GM10847 (cell line): ENCODE measurements around the gene EDEM3.

ENCODE experiments used
- POLR2A ChIP-seq: IDR thresholded peaks from 2 replicates; pipeline ENCODE4 v1.6.1; 2011; ENCODE audit not compliant: insufficient read length; ENCODE audit errors: extremely low read depth

The EDEM3 gene

GRCh38 chr1:184752656-184753055, 2.0 kb downstream of the EDEM3 start:
- TF ChIP-seq POLR2A, result no peak

- no peak for TF ChIP-seq POLR2A
Observed at GRCh38 chr1:184748740-184749139, 5.9 kb downstream of the EDEM3 start.

GRCh38 chr1:184747089-184747955, 7.3 kb downstream of the EDEM3 start:
- TF ChIP-seq POLR2A, result no peak

GRCh38 chr1:184745929-184746638, 8.6 kb downstream of the EDEM3 start:
- TF ChIP-seq POLR2A, result no peak

- no peak for TF ChIP-seq POLR2A
Observed at GRCh38 chr1:184745110-184745509, 9.5 kb downstream of the EDEM3 start.

- TF ChIP-seq POLR2A, result no peak
Observed at GRCh38 chr1:184743062-184743756, 11.4 kb downstream of the EDEM3 start.

- TF ChIP-seq POLR2A, result no peak
Observed at GRCh38 chr1:184740344-184740743, 14.3 kb downstream of the EDEM3 start.

GRCh38 chr1:184739796-184740195, 14.9 kb downstream of the EDEM3 start:
- no peak for TF ChIP-seq POLR2A

GRCh38 chr1:184739070-184739469, 15.6 kb downstream of the EDEM3 start:
- no peak for TF ChIP-seq POLR2A

GRCh38 chr1:184734980-184735379, 19.7 kb downstream of the EDEM3 start:
- TF ChIP-seq POLR2A, result no peak

- TF ChIP-seq POLR2A, result no peak
Observed at GRCh38 chr1:184724843-184725242, 29.8 kb downstream of the EDEM3 start.

GRCh38 chr1:184716158-184716557, 38.5 kb downstream of the EDEM3 start:
- TF ChIP-seq POLR2A, result no peak

GRCh38 chr1:184709418-184709817, 45.2 kb downstream of the EDEM3 start:
- no peak for TF ChIP-seq POLR2A

- TF ChIP-seq POLR2A, result no peak
Observed at GRCh38 chr1:184708084-184708676, 46.5 kb downstream of the EDEM3 start.

- TF ChIP-seq POLR2A, result no peak
Observed at GRCh38 chr1:184705271-184705670, 49.4 kb downstream of the EDEM3 start.
